ENCODE data around the gene CNTNAP5. TPM values are rescaled to one million over a fixed set of nuclear protein-coding genes. Genes with fewer than 3 reads are reported as not detected.

Gene CNTNAP5
- total and polyA plus RNA-seq, 7 experiments from 2014 or later: not detected

DNA sequence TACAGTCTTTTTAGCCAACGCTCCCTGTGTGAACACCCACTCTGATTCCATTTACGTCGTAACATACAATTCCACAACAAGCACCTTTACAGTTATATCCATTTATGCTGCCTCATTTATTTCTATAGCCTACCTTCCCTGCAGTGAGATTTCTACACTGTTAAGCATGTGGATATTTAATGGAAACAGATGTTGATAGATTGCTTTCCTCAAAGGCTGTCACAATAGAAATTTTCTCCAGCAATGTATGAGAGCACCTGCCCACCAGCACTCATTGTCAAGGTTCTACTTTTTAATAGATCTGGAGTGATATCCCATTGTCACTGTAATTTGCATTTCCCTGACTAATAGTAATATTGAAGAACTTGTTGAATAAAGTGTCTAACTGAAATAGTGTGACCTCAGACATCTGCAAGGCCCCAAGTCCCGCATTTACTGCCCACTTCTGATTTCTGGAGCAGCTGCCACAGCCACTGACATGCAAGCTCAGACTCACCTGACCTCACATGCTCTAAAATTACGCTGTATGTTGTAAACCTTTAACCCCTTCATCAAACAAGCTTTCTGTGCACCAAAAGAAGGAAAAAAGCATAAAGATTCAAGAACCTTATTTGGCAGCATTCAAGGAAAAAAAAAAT, 295.1 kb downstream of the CNTNAP5 start:
- intact Hi-C loops (cut with micrococcal nuclease): no loop called here
- POLR2A ChIA-PET: no interaction called here
- H3K4me1 ChIP-seq (ENCODE audit: control insufficient read depth in 2 of 2, insufficient read depth in 2 of 2, low read length in 2 of 2): no peaks in the 10 kb centered on the region
- no peaks in the 10 kb centered on the region for H3K9me3 ChIP-seq (ENCODE audit: control insufficient read depth in 2 of 3, low read length in 3 of 3)
- no peak overlapping the region for H3K4me3 ChIP-seq (ENCODE audit: low read length)
- peaks cover 0 to 4% (median 0%) of the 10 kb centered on the region in 5 donors for H3K27me3 Mint-ChIP-seq
- no peak overlapping the region for H3K4me3 Mint-ChIP-seq
- H3K27me3 ChIP-seq (ENCODE audit: control insufficient read depth in 2 of 2, insufficient read depth in 2 of 2, low read length in 2 of 2): no peaks in the 10 kb centered on the region
- CTCF ChIA-PET: no interaction called here
- no peaks in the 10 kb centered on the region for H3K4me1 Mint-ChIP-seq
- H3K36me3 ChIP-seq (ENCODE audit: control insufficient read depth in 2 of 3, insufficient read depth in 3 of 3, low read length in 3 of 3): no peaks in the 10 kb centered on the region
- H3K9me3 Mint-ChIP-seq: peaks cover 0 to 35% (median 3%) of the 10 kb centered on the region in 11 donors
- DNase-seq: no peak
- no peaks in the 10 kb centered on the region for H3K36me3 Mint-ChIP-seq
- ATAC-seq: no peak
- no peak overlapping the region for H3K27ac Mint-ChIP-seq
- no peak overlapping the region for H3K27ac ChIP-seq (ENCODE audit: low read depth, low read length)

DNA sequence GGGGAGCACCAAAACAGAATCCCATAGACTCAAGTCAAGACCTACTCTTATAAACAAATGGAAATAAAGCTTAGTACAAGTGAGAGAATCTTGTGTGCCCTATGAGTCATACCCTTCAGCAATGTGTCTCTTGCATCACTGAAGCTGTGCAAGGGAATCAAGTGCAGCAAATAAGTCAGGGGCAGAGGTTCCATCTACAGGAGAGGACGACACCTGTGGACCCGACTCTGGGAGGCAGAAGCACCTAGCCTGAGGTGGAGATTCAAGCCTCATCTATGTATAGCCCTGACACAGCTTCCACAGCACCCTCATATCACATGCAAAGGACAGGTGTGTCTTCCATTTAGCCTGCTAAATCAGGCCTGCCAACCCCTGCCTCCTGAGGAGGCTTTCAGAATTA, 298.2 kb downstream of the CNTNAP5 start:
- ChIA-PET CTCF (no interaction called here), POLR2A (no interaction called here)
- Histone ChIP-seq H3K4me1 (ENCODE audit: control insufficient read depth in 2 of 2, insufficient read depth in 2 of 2, low read length in 2 of 2) (no peaks in the 10 kb centered on the region), H3K9me3 (ENCODE audit: control insufficient read depth in 2 of 3, low read length in 3 of 3) (no peaks in the 10 kb centered on the region), H3K36me3 (ENCODE audit: control insufficient read depth in 2 of 3, insufficient read depth in 3 of 3, low read length in 3 of 3) (no peaks in the 10 kb centered on the region), H3K4me3 (ENCODE audit: low read length) (no peak overlapping the region), H3K27ac (ENCODE audit: low read depth, low read length) (no peak overlapping the region), H3K27me3 (ENCODE audit: control insufficient read depth in 2 of 2, insufficient read depth in 2 of 2, low read length in 2 of 2) (no peaks in the 10 kb centered on the region)
- DNase-seq (no peak), ATAC-seq (no peak)
- Mint-ChIP-seq H3K4me3 (no peak overlapping the region), H3K4me1 (no peaks in the 10 kb centered on the region), H3K27ac (no peak overlapping the region), H3K36me3 (no peaks in the 10 kb centered on the region), H3K27me3 (peaks cover 0 to 4% (median 0%) of the 10 kb centered on the region in 5 donors), H3K9me3 (peaks cover 0 to 27% (median 5%) of the 10 kb centered on the region in 11 donors)
- intact Hi-C loops (cut with micrococcal nuclease): no loop called here

DNA sequence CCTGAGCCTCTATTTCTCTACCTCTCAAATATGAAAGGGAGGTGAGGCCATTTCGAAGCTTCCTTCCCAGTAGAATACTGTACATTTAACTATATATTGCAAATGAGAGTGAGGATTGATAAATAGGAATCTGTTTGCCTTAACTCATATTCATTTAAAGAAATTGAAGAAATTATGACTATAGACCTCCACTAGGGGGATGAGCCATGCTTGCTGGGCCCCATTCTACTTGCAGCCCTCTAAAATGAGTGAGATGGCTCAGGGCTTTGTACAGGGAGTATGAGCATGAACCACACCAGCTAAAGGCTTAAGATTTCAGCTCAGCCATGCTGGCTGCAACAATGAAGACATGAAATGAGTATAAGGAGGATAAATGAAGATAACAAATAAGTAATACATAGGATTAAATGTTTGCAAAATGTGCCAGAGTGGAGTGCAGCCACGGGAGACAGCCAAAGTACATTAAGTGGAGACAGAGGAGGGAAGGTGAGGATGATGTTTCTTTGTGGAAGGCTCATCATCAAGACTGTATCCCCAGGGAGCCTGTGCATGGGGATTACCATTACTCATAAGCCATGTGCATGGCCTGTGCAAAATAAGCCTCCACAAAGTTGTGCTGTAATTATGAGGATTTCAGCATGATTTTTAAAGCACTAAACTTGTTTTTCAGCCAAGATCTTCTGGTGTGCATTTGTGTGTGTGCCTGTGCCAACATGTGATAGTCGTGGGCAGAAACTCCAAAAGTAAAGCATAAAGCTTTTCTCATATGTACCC, 300.8 kb downstream of the CNTNAP5 start:
- intact Hi-C loops (cut with micrococcal nuclease): no loop called here
- no peak overlapping the region for H3K4me3 ChIP-seq (ENCODE audit: low read length)
- Mint-ChIP-seq H3K4me3 (peak overlapping the region in 1 of 10 donors; percentile 10), H3K27ac (no peak overlapping the region), H3K4me1 (no peaks in the 10 kb centered on the region), H3K27me3 (peaks cover 0 to under 1% (median 0%) of the 10 kb centered on the region in 5 donors), H3K36me3 (no peaks in the 10 kb centered on the region), H3K9me3 (peaks cover 0 to 37% (median 6%) of the 10 kb centered on the region in 11 donors)
- no peak overlapping the region for H3K27ac ChIP-seq (ENCODE audit: low read depth, low read length)
- H3K4me1 ChIP-seq (ENCODE audit: control insufficient read depth in 2 of 2, insufficient read depth in 2 of 2, low read length in 2 of 2): no peaks in the 10 kb centered on the region
- ChIA-PET CTCF (no interaction called here), POLR2A (no interaction called here)
- no peak for ATAC-seq
- H3K27me3 ChIP-seq (ENCODE audit: control insufficient read depth in 2 of 2, insufficient read depth in 2 of 2, low read length in 2 of 2): no peaks in the 10 kb centered on the region
- no peak for DNase-seq
- H3K36me3 ChIP-seq (ENCODE audit: control insufficient read depth in 2 of 3, insufficient read depth in 3 of 3, low read length in 3 of 3): no peaks in the 10 kb centered on the region
- H3K9me3 ChIP-seq (ENCODE audit: control insufficient read depth in 2 of 3, low read length in 3 of 3): no peaks in the 10 kb centered on the region

DNA sequence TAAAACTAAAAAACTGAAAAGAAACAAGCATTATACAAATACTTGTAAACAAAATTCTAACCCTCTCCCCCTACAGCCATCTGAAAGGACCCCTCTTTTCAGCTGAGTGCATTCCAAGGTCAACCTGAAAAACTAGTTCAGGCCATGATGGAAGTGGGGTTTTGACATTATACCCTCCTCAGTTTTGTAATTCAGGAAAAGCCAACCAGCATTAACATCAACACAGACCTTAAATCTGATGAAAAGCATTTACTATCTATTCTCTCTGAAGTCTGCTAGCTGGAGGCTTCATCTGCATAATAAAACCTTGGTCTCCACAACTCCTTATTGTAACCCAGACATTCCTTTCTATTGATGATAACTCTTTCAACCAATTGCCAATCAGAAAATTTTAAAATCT, 302.2 kb downstream of the CNTNAP5 start:
- H3K4me1 ChIP-seq (ENCODE audit: control insufficient read depth in 2 of 2, insufficient read depth in 2 of 2, low read length in 2 of 2): no peaks in the 10 kb centered on the region
- ATAC-seq: no peak

DNA sequence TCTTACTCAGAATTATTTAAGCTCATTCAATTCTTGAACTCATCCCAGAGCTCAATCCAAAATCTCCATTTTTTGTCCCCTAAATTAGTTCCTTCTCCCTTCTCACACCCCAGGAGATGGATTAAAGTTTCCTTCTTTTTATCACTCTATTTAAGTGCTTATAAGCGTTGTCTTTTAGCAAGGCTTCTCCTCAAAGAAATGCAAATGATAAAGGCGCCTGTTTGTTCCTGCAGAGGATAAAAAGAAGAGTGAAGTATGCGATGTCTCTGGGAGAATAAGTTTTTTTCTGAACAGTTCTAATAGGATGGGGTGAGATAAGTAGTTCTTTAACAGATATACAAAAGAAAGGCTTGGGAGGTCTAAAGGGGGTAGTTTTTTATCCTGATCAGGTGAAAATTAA, 303.3 kb downstream of the CNTNAP5 start:
- DNase-seq (no peak), ATAC-seq (no peak)
- ChIA-PET POLR2A (no interaction called here), CTCF (no interaction called here)
- H3K9me3 Mint-ChIP-seq: peaks cover 0 to 37% (median 6%) of the 10 kb centered on the region in 11 donors
- Histone ChIP-seq H3K36me3 (ENCODE audit: control insufficient read depth in 2 of 3, insufficient read depth in 3 of 3, low read length in 3 of 3) (no peaks in the 10 kb centered on the region), H3K27ac (ENCODE audit: low read depth, low read length) (no peak overlapping the region), H3K9me3 (ENCODE audit: control insufficient read depth in 2 of 3, low read length in 3 of 3) (no peaks in the 10 kb centered on the region), H3K27me3 (ENCODE audit: control insufficient read depth in 2 of 2, insufficient read depth in 2 of 2, low read length in 2 of 2) (no peaks in the 10 kb centered on the region), H3K4me3 (ENCODE audit: low read length) (no peak overlapping the region), H3K4me1 (ENCODE audit: control insufficient read depth in 2 of 2, insufficient read depth in 2 of 2, low read length in 2 of 2) (no peaks in the 10 kb centered on the region)
- H3K4me1 Mint-ChIP-seq: no peaks in the 10 kb centered on the region
- H3K36me3 Mint-ChIP-seq: no peaks in the 10 kb centered on the region
- no peaks in the 10 kb centered on the region for H3K27me3 Mint-ChIP-seq
- intact Hi-C loops (cut with micrococcal nuclease): no loop called here
- no peak overlapping the region for H3K27ac Mint-ChIP-seq
- H3K4me3 Mint-ChIP-seq: no peak overlapping the region

More for the DNA sequence above, 302.2 kb downstream of the CNTNAP5 start:
- Mint-ChIP-seq H3K27ac (no peak overlapping the region), H3K9me3 (peaks cover 0 to 37% (median 6%) of the 10 kb centered on the region in 11 donors), H3K36me3 (no peaks in the 10 kb centered on the region), H3K4me3 (no peak overlapping the region), H3K4me1 (no peaks in the 10 kb centered on the region), H3K27me3 (no peaks in the 10 kb centered on the region)
- intact Hi-C loops (cut with micrococcal nuclease): no loop called here
- no peaks in the 10 kb centered on the region for H3K27me3 ChIP-seq (ENCODE audit: control insufficient read depth in 2 of 2, insufficient read depth in 2 of 2, low read length in 2 of 2)
- H3K9me3 ChIP-seq (ENCODE audit: control insufficient read depth in 2 of 3, low read length in 3 of 3): no peaks in the 10 kb centered on the region
- no peak overlapping the region for H3K4me3 ChIP-seq (ENCODE audit: low read length)
- CTCF ChIA-PET: no interaction called here
- no peak for DNase-seq
- no peaks in the 10 kb centered on the region for H3K36me3 ChIP-seq (ENCODE audit: control insufficient read depth in 2 of 3, insufficient read depth in 3 of 3, low read length in 3 of 3)
- POLR2A ChIA-PET: no interaction called here
- H3K27ac ChIP-seq (ENCODE audit: low read depth, low read length): no peak overlapping the region

DNA sequence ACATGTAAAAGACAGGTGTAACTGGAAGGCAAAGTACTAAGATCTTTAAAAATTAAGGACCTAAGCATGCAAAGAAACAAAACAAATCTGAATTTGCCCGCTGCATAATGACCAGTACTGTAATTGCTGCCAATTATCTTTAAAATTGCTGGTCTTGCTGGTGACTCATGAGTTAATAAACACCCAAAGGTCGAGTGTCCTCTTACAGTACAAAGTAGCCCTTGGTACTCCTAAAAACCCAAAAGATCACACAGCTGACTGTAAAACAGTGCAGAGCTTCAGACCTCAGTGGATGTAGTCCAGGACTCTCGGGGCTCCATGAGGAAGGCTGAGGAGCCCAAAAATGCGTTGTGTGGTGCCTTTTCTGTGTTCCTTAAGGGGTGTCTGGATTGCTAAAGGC, 308.7 kb downstream of the CNTNAP5 start:
- ChIA-PET POLR2A (no interaction called here), CTCF (no interaction called here)
- H3K27me3 ChIP-seq (ENCODE audit: control insufficient read depth in 2 of 2, insufficient read depth in 2 of 2, low read length in 2 of 2): no peaks in the 10 kb centered on the region
- Mint-ChIP-seq H3K4me3 (no peak overlapping the region), H3K4me1 (no peaks in the 10 kb centered on the region), H3K27me3 (no peaks in the 10 kb centered on the region), H3K9me3 (peaks cover 0 to 25% (median 3%) of the 10 kb centered on the region in 11 donors), H3K36me3 (no peaks in the 10 kb centered on the region), H3K27ac (no peak overlapping the region)
- no peak overlapping the region for H3K4me3 ChIP-seq (ENCODE audit: low read length)
- intact Hi-C loops (cut with micrococcal nuclease): no loop called here
- H3K36me3 ChIP-seq (ENCODE audit: control insufficient read depth in 2 of 3, insufficient read depth in 3 of 3, low read length in 3 of 3): no peaks in the 10 kb centered on the region
- no peaks in the 10 kb centered on the region for H3K9me3 ChIP-seq (ENCODE audit: control insufficient read depth in 2 of 3, low read length in 3 of 3)
- no peak overlapping the region for H3K27ac ChIP-seq (ENCODE audit: low read depth, low read length)
- H3K4me1 ChIP-seq (ENCODE audit: control insufficient read depth in 2 of 2, insufficient read depth in 2 of 2, low read length in 2 of 2): no peaks in the 10 kb centered on the region
- no peak for ATAC-seq
- DNase-seq: no peak

DNA sequence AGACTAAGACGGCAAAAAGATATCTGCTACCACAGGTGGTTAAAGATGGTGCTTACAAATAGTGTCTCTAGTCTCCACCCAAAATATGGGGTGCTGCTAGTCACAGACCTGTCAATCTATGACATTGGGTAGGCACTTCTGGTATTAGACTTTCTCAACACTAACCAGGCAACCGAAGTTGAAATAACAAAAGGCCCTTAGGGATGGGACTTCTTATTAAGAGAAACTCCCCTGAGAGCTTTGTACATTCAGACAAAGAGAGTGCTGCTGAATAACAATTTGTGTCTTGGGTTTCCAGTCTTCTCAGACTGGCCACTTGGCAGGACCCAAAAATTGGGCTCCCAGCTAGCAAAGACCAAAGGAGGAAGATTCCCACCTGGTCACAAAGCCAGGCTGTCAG, 310.0 kb downstream of the CNTNAP5 start:
- Mint-ChIP-seq H3K36me3 (no peaks in the 10 kb centered on the region), H3K4me1 (no peaks in the 10 kb centered on the region), H3K27me3 (no peaks in the 10 kb centered on the region), H3K4me3 (no peak overlapping the region), H3K27ac (no peak overlapping the region), H3K9me3 (peaks cover 0 to 25% (median 4%) of the 10 kb centered on the region in 11 donors)
- Histone ChIP-seq H3K9me3 (ENCODE audit: control insufficient read depth in 2 of 3, low read length in 3 of 3) (no peaks in the 10 kb centered on the region), H3K4me3 (ENCODE audit: low read length) (no peak overlapping the region), H3K27ac (ENCODE audit: low read depth, low read length) (no peak overlapping the region), H3K36me3 (ENCODE audit: control insufficient read depth in 2 of 3, insufficient read depth in 3 of 3, low read length in 3 of 3) (no peaks in the 10 kb centered on the region), H3K27me3 (ENCODE audit: control insufficient read depth in 2 of 2, insufficient read depth in 2 of 2, low read length in 2 of 2) (no peaks in the 10 kb centered on the region), H3K4me1 (ENCODE audit: control insufficient read depth in 2 of 2, insufficient read depth in 2 of 2, low read length in 2 of 2) (no peaks in the 10 kb centered on the region)
- CTCF ChIA-PET: no interaction called here
- intact Hi-C loops (cut with micrococcal nuclease): no loop called here
- ATAC-seq (no peak), DNase-seq (no peak)
- POLR2A ChIA-PET: no interaction called here
